ENCODE data around the gene CCDC57. TPM values are rescaled to one million over a fixed set of nuclear protein-coding genes. Genes with fewer than 3 reads are reported as not detected.
A peak's percentile ranks its signal among the peaks of the same experiment; 100 is the strongest.

Gene CCDC57
- total and polyA plus RNA-seq, 10 donors: 28.8 to 164 (median 51.9) TPM

DNA sequence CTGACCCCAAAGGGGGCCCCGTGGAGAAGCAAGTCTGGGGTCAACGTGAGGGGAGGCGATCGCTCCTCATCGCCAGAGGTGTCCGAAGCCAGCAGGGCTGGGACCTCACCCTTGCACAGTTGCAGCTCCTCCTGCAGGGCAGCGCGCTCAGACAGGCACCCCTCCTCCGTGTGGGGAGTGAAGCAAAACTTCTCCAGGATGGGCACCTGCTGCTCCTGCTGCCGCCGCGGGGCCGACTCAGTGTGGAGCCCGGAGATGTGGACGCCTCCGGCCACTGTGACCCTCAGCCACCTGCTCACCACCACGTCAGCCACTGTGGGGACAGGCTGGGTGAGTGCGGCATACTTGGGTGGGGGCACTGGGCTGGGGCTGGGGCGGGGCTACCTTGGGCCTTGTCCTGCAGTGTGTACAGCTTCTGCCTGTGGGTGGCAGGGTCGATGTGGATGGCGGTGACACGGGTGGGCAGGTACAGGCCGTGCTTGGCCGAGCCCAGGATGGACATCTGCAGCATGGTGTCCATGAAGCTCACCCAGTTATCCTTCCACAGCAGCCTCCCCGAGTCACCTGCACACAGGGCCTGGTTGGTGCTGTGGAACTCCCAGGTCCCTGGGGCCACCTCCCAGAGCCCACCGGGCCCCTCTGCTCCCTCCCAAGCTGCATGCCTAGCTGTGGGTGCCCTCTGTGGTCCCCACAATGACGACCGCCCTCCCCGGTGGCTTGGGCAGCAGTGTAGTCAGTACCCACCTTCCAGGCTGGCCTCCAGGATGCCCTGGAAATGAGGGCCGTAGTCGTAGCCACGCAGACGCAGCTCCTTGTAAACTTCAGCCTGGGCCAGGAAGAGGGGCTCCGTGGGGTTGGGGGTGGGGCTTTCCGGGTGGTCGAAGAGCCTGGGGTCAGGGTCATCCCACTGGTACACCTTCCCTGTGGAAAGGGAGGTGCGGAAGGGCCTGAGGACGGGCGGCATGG, 125.4 kb downstream of the CCDC57 start:
- H3K4me3 ChIP-seq: no peak overlapping the region
- no peak for DNase-seq
- peaks cover 0 to 100% (median 99%) of the 10 kb centered on the region in 6 donors for H3K36me3 ChIP-seq
- H3K9me3 ChIP-seq: no peaks in the 10 kb centered on the region
- intact Hi-C loops (cut with DNase I; ENCODE audit: low total_unique reads): no loop called here
- 88 to 97% (median 92%) methylated on average over 24 to 39 of the region's 39 CpGs for WGBS, 5 donors
- no peak overlapping the region for H3K27ac ChIP-seq
- TF ChIP-seq POLR2A (IDR thresholded peaks at IDR 0.05) (no peak), POLR2AphosphoS5 (IDR thresholded peaks at IDR 0.05) (no peak)
- TF ChIP-seq, protein P1, sequence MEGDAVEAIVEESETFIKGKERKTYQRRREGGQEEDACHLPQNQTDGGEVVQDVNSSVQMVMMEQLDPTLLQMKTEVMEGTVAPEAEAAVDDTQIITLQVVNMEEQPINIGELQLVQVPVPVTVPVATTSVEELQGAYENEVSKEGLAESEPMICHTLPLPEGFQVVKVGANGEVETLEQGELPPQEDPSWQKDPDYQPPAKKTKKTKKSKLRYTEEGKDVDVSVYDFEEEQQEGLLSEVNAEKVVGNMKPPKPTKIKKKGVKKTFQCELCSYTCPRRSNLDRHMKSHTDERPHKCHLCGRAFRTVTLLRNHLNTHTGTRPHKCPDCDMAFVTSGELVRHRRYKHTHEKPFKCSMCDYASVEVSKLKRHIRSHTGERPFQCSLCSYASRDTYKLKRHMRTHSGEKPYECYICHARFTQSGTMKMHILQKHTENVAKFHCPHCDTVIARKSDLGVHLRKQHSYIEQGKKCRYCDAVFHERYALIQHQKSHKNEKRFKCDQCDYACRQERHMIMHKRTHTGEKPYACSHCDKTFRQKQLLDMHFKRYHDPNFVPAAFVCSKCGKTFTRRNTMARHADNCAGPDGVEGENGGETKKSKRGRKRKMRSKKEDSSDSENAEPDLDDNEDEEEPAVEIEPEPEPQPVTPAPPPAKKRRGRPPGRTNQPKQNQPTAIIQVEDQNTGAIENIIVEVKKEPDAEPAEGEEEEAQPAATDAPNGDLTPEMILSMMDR (IDR thresholded peaks at IDR 0.05 in 8 of 11, conservative IDR thresholded peaks at IDR 0.05 in 3 of 11): no peak
- no peaks in the 10 kb centered on the region for H3K27me3 ChIP-seq (replicated peaks in 1 of 7)
- H3K4me1 ChIP-seq: peaks cover 0 to 13% (median 4%) of the 10 kb centered on the region in 6 donors

DNA sequence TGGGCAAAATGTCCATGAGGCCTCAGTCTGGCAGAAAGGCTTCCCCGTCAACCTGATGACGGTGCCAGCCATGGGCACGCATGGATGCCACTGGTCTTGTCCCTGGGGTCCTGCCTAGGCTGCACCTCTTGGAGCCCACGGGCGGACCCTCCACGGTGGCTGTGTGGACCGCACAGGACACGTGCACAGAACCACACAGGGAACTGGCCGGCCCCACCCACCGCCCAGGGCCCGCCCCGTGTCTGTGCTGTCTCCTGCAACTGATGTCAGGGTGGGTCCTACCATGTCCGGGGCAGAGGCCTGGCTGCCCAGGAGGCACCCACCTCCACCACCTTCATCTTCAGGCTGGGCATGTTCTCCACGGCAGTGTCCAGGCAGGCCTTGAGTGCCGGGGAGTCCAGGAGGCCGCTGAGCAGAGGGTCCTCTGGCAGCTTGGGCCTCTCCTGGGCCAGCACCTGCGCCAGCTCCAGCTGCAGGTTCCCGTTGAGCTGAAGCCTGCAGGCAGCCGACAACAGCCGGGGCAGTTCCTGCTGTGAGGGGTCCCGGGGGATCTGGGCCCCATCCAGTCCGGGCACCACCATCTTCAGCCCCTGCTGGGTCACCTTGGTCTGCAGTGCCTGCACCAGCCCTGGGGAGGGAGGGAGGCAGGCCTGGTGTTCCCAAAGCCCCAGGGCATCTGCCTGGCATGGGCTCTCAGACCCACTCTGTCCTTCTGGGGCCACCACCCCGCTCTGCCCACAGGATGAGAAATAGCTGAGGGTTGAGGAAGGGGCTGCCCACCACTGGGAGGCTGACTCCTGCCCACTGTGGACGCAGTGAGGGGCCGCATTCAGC, 126.5 kb downstream of the CCDC57 start:
- Histone ChIP-seq H3K9me3 (no peaks in the 10 kb centered on the region), H3K36me3 (peaks cover 0 to 100% (median 99%) of the 10 kb centered on the region in 6 donors), H3K27me3 (replicated peaks in 1 of 7) (no peaks in the 10 kb centered on the region), H3K4me3 (no peak overlapping the region), H3K4me1 (peaks cover 0 to 13% (median 4%) of the 10 kb centered on the region in 6 donors), H3K27ac (peak overlapping the region in 1 of 8 donors; percentile 33)
- WGBS, 5 donors: 89 to 97% (median 94%) methylated on average over 4 to 25 of the region's 25 CpGs
- intact Hi-C loops (cut with DNase I; ENCODE audit: low total_unique reads): no loop called here
- no peak for DNase-seq
- TF ChIP-seq POLR2AphosphoS5 (IDR thresholded peaks at IDR 0.05) (no peak), POLR2A (IDR thresholded peaks at IDR 0.05) (no peak)
- TF ChIP-seq, protein P1 (IDR thresholded peaks at IDR 0.05 in 8 of 11, conservative IDR thresholded peaks at IDR 0.05 in 3 of 11): no peak

DNA sequence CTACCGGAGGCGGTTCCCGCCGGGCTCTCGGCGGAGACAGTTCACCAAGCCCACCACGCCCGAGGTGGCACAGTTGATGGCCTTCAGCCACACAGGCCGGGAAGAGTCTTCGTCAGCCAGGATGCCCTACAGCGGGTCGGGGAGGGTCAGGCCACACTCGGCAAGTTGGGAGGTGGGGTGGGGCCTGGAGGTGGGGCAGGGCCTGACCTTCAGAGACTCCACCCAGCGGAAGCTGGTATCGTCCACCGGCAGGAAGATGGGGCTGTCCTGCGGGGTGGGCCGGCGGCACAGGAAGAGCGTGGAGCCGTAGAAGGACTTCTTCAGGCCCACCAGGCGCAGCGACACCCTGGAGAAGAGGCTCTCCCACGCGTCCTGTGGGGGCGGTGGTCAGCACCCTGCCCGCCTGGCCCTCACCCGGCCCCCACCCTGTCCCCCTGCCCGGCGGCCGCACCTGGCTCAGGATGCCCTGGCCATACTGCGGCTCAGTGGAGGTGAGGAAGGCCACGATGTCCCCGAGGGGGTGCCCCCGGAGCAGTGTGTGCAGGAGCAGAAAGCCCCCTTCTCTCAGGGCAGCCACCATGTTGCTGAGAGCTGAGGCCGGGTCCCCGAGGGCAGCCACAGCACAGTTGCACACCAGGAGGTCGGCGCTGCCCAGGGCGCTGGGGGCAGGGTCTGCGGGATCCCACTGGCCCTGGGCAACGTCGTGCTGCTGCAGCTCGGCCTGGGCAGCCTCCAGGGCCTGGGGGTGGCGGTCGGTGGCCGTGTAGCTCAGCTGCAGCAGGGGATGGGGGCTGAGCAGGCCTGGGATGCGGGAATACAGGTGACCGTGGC, 127.4 kb downstream of the CCDC57 start:
- Histone ChIP-seq H3K4me3 (peak overlapping the region in 1 of 8 donors; percentile 0), H3K27me3 (replicated peaks in 1 of 7) (no peaks in the 10 kb centered on the region), H3K27ac (peak overlapping the region in 2 of 8 donors; percentile 33 to 50), H3K36me3 (peaks cover 0 to 100% (median 99%) of the 10 kb centered on the region in 6 donors), H3K9me3 (no peaks in the 10 kb centered on the region), H3K4me1 (peaks cover 0 to 13% (median 4%) of the 10 kb centered on the region in 6 donors)
- 76 to 87% (median 84%) methylated on average over 33 to 49 of the region's 49 CpGs for WGBS, 5 donors
- peak in 2 of 3 donors; percentile 51 to 62 for TF ChIP-seq POLR2AphosphoS5 (IDR thresholded peaks at IDR 0.05)
- no peak for TF ChIP-seq POLR2A (IDR thresholded peaks at IDR 0.05)
- DNase-seq: no peak
- intact Hi-C loops (cut with DNase I; ENCODE audit: low total_unique reads): no loop called here
